HG02678 (cell line): ENCODE measurements around the gene GSG1L.
"Not testable (repeated sequence)": the region's sequence is repeated elsewhere in the genome, so short reads cannot be mapped to it uniquely, and the experiment has no call there.

ENCODE experiments used
- ATAC-seq: cut with Tn5 transposase; IDR thresholded peaks from one replicate; pipeline ENCODE4 v1.9.1; 2021; ENCODE audit warnings: mild to moderate bottlenecking, moderate library complexity; ENCODE audit not compliant: unreplicated experiment

The GSG1L gene

DNA sequence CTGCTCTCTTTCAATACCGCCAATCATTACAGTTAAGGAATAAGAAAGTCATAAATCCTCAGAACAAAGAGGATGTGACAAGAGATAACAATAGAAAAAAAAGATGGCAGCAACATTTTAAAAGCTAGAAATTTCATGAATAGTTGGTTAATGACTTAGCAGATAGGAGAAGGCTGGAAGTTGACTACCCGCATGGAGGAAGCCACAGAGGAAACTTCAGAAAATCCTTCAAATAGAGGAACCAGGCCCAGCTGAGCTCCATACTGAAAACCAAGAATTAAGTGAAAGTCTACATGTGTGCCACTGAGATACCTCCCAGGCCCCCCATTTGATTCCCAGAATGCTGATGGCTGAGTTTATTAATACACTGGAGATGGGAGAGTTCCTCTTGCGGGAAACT, 109.3 kb downstream of the GSG1L start:
- ATAC-seq, result no peak

- no peak for ATAC-seq
These were observed 110.7 kb downstream of the GSG1L start for GRCh38 chr16:27952811-27953210.

DNA sequence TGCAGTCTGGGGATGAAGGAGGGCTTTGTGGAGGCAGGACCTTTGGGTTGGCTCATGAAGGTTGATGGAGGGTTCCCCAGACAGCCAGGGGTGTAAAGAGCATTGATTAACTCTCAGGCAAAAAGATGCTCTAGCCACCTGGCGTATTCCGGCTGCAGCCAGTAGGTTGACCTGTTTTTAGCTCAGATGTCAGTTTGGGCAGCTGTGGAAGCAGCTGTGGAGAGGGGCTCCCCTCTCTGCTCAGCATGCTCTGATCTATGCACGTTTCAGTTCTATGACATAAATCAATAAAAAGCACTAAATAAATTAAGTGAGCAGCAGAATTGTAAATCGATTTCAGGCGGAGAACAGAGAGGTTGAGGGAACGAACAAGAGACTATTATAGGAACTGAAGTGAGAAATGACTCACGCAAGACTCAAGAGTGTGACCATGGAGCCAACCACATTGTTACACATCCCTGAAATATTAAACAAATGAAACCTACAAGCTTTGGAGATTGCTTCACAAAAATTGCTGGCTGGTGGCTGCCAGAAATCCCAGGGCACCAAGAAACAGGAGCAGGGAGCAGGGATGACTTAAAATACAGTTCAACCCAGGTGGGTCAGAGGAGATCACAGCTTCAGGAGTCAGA, 111.9 kb downstream of the GSG1L start:
- no peak for ATAC-seq

DNA sequence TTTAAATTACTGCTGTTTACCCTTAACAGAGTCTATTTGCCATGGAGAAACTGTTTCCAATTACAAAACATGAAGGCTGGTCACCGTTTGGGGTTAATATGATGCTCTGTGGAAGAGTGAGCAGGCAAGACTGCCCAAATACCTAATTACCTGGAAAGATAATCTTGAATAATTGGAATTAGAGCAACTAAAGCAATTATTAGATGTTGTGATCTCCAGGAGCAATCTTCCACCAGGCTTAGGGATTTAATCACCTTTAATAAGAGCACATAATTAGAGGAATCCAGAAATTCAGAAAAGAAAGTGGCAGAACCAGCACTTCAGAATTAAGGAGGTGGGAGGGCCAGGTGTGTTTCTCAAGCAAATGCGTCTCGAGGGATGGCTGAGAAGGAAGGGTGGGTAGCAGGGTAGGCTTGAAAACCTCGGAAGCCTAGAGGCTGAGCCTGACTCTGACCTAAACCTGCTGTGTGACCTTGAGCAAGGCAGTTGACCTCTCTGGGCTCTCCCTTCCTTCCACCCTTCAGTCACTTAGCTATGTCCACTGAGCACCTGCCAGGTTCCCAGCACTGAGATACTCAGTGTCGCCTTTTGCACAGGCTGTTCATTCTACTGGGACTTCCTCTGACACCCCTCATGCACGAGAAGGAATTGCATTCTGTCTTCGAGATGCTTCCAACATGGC, 113.2 kb downstream of the GSG1L start:
- no peak for ATAC-seq

- no peak for ATAC-seq
These were observed 115.8 kb downstream of the GSG1L start for GRCh38 chr16:27947696-27948095.

GRCh38 chr16:27945233-27945973, 118.1 kb downstream of the GSG1L start:
- no peak for ATAC-seq

- ATAC-seq, result no peak
These were observed 119.7 kb downstream of the GSG1L start for GRCh38 chr16:27943766-27944165.

DNA sequence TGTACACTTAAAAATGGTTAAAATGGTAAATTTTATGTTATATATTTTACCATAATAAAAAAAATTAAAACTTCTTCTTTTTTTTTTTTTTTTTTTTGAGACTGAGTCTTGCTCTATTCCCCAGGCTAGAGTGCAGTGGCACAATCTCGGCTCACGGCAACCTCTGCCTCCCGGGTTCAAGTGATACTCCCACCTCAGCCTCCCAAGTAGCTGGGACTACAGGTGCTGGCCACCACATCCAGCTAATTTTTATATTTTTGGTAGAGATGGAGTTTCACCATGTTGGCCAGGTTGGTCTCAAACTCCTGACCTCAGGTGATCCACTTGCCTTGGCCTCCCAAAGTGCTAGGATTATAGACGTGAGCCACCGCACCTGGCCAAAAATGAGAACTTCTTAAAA, 121.4 kb downstream of the GSG1L start:
- ATAC-seq, result not testable (repeated sequence)

DNA sequence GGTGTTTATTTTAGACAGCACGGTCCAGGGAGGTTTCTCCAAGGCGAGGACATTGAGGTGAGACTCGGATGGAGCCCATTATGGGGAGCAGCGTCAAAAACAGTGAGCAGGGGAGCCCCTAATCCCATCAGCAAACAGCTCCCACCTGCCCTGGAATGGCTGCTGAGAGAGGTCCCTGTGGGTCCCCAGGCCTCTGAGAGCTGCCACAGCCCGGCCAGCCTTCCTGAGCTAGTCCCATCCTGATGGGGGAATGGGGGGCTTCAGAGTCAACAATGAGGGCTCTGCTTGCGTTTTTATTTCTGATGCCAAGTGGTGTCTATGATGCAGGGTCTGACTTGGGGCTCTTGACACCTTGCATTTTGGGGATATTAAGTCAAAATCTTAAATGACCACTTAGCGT, 128.4 kb downstream of the GSG1L start:
- ATAC-seq, result no peak

DNA sequence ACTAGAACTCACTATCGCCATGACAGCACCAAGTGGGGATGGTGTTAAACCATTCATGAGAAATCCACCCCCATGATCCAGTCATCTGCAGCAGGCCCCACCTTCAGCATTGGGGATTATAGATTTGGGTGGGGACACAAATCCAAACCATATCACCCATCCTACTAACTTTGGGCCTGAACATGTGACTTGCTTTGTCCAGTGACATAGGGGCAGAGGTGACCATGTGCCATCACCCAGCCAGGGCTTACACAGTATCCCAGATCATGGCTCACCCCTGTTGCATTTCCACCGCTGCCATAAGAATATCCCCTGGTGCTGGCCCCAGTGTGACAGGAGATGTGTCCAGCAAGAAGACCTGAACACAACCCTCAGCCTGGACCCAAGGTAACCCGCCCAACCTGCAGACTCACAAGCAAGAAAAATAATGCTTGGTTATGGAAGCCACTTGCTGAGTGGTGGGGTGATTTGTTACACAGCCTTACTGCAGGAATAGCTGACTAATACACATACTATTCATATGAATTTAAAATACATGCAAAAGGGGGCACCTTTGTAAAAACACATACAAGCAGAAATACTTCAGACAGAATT, 130.9 kb downstream of the GSG1L start:
- ATAC-seq, result no peak

GRCh38 chr16:27929818-27930217, 133.7 kb downstream of the GSG1L start:
- no peak for ATAC-seq

- ATAC-seq, result no peak
These were observed 135.0 kb downstream of the GSG1L start for GRCh38 chr16:27928542-27928941.

DNA sequence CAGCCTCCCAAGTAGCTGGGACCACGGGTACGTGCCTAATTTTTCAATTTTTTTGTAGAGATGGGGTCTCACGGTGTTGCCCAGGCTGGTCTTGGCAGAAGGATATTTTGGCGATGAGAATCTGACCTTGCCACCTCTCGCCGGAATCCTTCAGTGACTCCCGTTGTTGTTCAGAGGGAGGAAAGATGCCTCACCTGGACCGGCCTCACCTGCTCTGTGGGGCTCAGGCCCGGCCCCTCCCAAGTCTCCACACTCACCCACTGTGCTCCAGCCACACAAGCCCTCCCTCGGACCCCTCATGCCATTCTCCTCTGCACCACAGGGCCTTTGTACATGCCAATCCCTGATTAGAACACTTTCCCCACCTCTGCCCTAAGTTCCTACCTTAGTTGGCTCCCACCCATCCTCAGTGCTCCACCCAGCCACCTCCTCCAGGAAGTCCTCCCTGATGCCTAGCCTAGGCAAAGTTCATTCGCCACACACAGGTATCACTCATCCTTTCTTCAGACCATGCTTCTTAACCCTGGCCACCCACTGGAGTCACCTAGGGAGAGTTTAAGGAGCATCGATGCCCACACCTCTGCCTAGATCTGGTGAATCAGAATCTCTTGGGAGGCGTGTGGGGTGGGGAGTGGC, 136.1 kb downstream of the GSG1L start:
- no peak for ATAC-seq

- no peak for ATAC-seq
These were observed 137.9 kb downstream of the GSG1L start for GRCh38 chr16:27925612-27926011.

GRCh38 chr16:27924411-27925118, 138.9 kb downstream of the GSG1L start:
- no peak for ATAC-seq

GRCh38 chr16:27923751-27924150, 139.8 kb downstream of the GSG1L start:
- no peak for ATAC-seq

GRCh38 chr16:27922433-27922832, 141.1 kb downstream of the GSG1L start:
- ATAC-seq, result no peak

GRCh38 chr16:27921134-27921533, 142.4 kb downstream of the GSG1L start:
- ATAC-seq, result no peak

- no peak for ATAC-seq
These were observed 143.1 kb downstream of the GSG1L start for GRCh38 chr16:27920391-27920891.

DNA sequence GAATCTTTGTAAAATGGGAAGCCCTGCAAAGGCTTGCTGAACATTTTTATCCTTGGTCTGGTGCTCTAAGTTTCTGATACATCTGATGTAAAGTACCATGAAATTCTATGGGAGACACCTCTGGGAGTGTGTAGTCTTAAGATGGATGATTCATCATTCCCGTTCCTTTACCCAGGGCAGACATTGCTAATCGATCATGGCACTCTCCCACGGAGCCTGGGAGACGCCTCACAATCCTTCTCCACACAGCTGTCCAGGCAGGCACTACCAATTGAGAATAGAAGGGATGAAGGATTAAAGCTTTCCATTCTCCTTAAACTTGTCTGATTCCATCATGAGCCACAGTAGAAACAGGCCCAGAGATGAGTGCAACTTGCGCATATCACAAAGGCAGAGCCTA, 144.8 kb downstream of the GSG1L start:
- no peak for ATAC-seq
